ENCODE results near the gene DPY19L3. TPM values are rescaled to one million over a fixed set of nuclear protein-coding genes. Genes with fewer than 3 reads are reported as not detected.
"Not testable (repeated sequence)": the region's sequence is repeated elsewhere in the genome, so short reads cannot be mapped to it uniquely, and the experiment has no call there.

DPY19L3 gene
- total RNA-seq = 23.4 TPM

- peak; percentile 75 to 90 (median 89) for DNase-seq (ENCODE audit: low read depth in 2 of 3, low spot score in 2 of 3)
Observed at GRCh38 chr19:32405431-32406160, at the start of gene DPY19L3. Gene DPY19L3, plus strand, starts transcription at chr19:32405770. Its CDS starts 2,484 bp downstream, at chr19:32408254.

- no peak for DNase-seq (ENCODE audit: low read depth in 2 of 3, low spot score in 2 of 3)
Observed at GRCh38 chr19:32357720-32358119, 47.9 kb upstream of the DPY19L3 start.

- no peak for DNase-seq (ENCODE audit: low read depth in 2 of 3, low spot score in 2 of 3)
Observed at GRCh38 chr19:32358321-32358720, 47.2 kb upstream of the DPY19L3 start.

GRCh38 chr19:32359581-32359980 is 46.0 kb upstream of the DPY19L3 start:
- no peak for DNase-seq (ENCODE audit: low read depth in 2 of 3, low spot score in 2 of 3)

GRCh38 chr19:32361574-32362317 is 43.8 kb upstream of the DPY19L3 start:
- DNase-seq (ENCODE audit: low read depth in 2 of 3, low spot score in 2 of 3) = no peak

- no peak for DNase-seq (ENCODE audit: low read depth in 2 of 3, low spot score in 2 of 3)
Observed at GRCh38 chr19:32362318-32362691, 43.3 kb upstream of the DPY19L3 start.

- DNase-seq (ENCODE audit: low read depth in 2 of 3, low spot score in 2 of 3) = no peak
Observed at GRCh38 chr19:32363175-32363574, 42.4 kb upstream of the DPY19L3 start.

- DNase-seq (ENCODE audit: low read depth in 2 of 3, low spot score in 2 of 3) = no peak
Observed at GRCh38 chr19:32363632-32364031, 41.9 kb upstream of the DPY19L3 start.

- DNase-seq (ENCODE audit: low read depth in 2 of 3, low spot score in 2 of 3) = no peak
Observed at GRCh38 chr19:32364040-32364439, 41.5 kb upstream of the DPY19L3 start.

GRCh38 chr19:32367063-32367462 is 38.5 kb upstream of the DPY19L3 start:
- DNase-seq (ENCODE audit: low read depth in 2 of 3, low spot score in 2 of 3) = no peak

- DNase-seq (ENCODE audit: low read depth in 2 of 3, low spot score in 2 of 3) = no peak
Observed at GRCh38 chr19:32367948-32368536, 37.5 kb upstream of the DPY19L3 start.

GRCh38 chr19:32368787-32369186 is 36.8 kb upstream of the DPY19L3 start:
- DNase-seq (ENCODE audit: low read depth in 2 of 3, low spot score in 2 of 3) = no peak

- DNase-seq (ENCODE audit: low read depth in 2 of 3, low spot score in 2 of 3) = no peak
Observed at GRCh38 chr19:32372726-32373517, 32.6 kb upstream of the DPY19L3 start.

- no peak for DNase-seq (ENCODE audit: low read depth in 2 of 3, low spot score in 2 of 3)
Observed at GRCh38 chr19:32373585-32374295, 31.8 kb upstream of the DPY19L3 start.

- DNase-seq (ENCODE audit: low read depth in 2 of 3, low spot score in 2 of 3) = not testable (repeated sequence)
Observed at GRCh38 chr19:32374362-32374761, 31.2 kb upstream of the DPY19L3 start.

GRCh38 chr19:32377088-32377487 is 28.5 kb upstream of the DPY19L3 start:
- not testable (repeated sequence) for DNase-seq (ENCODE audit: low read depth in 2 of 3, low spot score in 2 of 3)

- no peak for DNase-seq (ENCODE audit: low read depth in 2 of 3, low spot score in 2 of 3)
Observed at GRCh38 chr19:32380269-32380668, 25.3 kb upstream of the DPY19L3 start.

GRCh38 chr19:32387701-32388392 is 17.7 kb upstream of the DPY19L3 start:
- DNase-seq (ENCODE audit: low read depth in 2 of 3, low spot score in 2 of 3) = no peak

GRCh38 chr19:32388393-32388855 is 17.1 kb upstream of the DPY19L3 start:
- DNase-seq (ENCODE audit: low read depth in 2 of 3, low spot score in 2 of 3) = no peak

GRCh38 chr19:32392901-32393300 is 12.7 kb upstream of the DPY19L3 start:
- DNase-seq (ENCODE audit: low read depth in 2 of 3, low spot score in 2 of 3) = no peak

Data from hematopoietic multipotent progenitor cell (in vitro differentiated cells).